NCI-H526 treated with DMSO at 0.1 percent for 48 hours (cell line): Measurements from ENCODE around the gene ZNF653.
"Not testable (repeated sequence)": the region's sequence is repeated elsewhere in the genome, so short reads cannot be mapped to it uniquely, and the experiment has no call there.

Experiments used
- DNase-seq: peaks from one replicate; lab custom pipeline; 2025; lab: John Stamatoyannopoulos, UW

The ZNF653 gene

GRCh38 chr19:11456659-11457058 is 49.0 kb downstream of the ZNF653 start:
- no peak for DNase-seq

- DNase-seq = not testable (repeated sequence)
Measured at GRCh38 chr19:11455233-11455554, 50.4 kb downstream of the ZNF653 start.

GRCh38 chr19:11453468-11454341 is 51.9 kb downstream of the ZNF653 start:
- DNase-seq = no peak

DNA sequence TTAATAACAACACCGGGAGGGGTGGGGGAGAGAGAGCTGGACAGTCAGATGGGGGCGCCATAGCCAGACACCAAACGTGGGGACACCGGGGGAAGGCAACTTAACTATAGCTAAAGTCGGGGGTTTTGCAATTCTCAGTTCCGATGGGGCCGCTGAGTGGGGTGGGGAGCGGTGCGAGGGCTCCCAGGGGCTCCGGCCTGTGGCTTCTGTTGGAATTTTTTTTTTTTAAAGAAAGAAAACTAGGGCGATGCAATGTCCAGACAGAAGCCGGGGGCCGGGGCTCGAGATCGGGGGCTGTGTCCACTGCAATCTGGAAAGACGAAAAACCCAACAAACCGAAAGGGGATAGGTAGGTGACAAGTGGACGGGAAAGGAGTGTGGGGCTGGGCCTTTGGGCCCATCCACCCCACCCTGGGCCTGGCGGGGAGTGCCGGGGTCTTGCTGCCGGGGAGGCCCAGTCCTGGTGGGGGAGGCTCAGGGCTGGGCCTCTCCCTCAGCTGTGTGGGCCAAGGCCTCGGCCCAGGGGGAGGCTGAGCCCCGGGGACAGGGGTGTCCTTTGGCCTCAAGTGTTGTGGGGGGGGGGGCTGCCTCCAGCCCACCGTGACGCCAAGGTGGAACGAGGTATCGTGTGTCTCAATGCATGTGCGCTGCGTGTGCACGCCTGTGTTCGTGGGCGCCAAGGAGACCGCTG is 52.9 kb downstream of the ZNF653 start:
- DNase-seq = no peak

DNA sequence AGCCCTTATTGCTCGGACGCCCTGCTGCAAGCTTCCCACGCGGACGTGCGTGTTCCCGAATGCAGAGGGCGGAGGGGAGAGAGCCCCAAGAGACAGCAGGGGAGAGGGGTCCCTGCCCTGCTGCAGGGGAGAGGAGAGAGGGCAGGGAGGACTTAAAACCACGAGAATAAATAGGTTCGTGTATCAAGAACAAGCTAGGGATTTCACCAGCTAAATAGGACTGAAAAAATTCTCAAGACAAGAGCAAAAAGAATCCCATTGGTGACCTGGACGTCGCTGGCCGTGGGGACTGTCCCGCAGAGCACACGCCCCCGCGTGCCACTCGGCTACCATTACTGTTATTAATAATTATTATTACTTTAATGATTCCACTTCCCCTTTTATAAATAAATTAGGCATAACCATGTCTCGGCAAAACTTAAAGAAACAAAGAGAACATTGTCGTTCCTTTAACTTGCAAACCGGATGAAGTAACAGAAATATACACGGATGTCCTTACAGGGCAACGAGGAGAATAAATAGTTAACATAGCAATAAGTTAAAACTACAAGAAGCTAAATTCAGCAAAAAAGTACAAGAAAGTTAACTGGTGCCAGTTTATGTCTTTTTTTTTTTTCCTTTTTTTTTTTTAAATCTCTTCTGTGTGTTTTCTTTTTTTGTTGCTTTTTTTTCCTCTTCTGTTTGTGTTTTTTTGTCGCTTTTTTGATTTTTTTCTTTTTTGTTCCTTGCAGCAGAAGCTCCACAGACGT is 53.6 kb downstream of the ZNF653 start:
- no peak for DNase-seq

- DNase-seq = no peak
Measured at GRCh38 chr19:11451327-11451870, 54.2 kb downstream of the ZNF653 start.

GRCh38 chr19:11450570-11451326 is 54.9 kb downstream of the ZNF653 start:
- DNase-seq = no peak

GRCh38 chr19:11448923-11449554 is 56.6 kb downstream of the ZNF653 start:
- DNase-seq = no peak

- no peak for DNase-seq
Measured at GRCh38 chr19:11448410-11448809, 57.2 kb downstream of the ZNF653 start.

DNA sequence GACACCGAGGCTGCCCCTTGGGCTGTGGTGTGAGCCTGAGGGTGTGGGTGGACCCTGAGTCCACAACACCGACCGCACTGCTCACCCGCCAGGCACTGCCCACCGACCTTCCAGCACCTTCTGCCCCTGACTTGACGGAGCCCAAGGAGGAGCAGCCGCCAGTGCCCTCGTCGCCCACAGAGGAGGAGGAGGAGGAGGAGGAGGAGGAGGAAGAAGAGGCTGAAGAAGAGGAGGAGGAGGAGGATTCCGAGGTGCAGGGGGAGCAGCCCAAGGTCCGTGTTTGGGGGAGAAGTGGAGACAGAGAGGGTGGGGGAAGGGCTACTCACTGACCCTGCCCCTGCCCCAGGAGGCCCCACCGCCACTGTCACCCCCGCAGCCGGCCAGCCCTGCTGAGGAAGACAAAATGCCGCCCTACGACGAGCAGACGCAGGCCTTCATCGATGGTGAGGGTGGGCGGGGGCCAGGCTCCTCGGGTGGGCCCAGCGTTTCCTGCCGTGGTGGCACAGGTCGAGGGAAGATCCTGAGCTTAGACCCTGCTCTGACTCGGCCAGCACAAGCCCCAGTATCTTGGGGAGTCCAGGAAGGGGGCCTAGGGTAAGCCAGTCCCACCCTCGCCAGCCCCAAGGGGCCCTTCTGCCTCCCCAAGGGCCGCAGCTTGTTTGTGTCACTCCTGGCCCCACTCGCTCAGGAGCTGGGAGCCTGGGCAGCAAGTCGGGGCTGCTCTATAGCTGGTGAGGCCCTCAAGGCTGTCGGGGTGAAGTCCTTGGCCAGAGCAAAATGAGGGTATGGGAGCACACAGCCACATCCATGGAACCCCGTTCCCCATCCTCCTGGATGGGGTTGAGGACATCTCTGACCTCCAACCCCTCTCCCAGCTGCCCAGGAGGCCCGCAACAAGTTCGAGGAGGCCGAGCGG is 58.0 kb downstream of the ZNF653 start:
- no peak for DNase-seq

- DNase-seq = no peak
Measured at GRCh38 chr19:11446652-11447301, 58.9 kb downstream of the ZNF653 start.

DNA sequence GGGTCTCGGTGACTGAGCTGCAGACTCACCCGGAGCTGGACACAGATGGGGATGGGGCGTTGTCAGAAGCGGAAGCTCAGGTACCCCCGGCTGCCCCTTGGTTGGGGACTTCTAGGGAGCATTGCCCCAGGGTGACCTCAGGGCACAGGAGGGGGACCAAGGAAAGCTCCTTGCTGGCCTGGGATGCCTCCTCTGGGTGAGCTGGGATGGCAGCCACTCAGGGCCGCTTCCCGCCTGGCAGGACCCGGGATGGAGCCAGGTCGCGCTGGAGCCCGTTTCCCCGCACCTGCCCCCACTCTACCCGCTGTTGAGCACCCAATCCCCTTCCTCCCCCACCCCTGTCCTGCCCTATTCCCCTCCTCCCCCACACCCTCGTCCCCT is 59.4 kb downstream of the ZNF653 start:
- DNase-seq = no peak

DNA sequence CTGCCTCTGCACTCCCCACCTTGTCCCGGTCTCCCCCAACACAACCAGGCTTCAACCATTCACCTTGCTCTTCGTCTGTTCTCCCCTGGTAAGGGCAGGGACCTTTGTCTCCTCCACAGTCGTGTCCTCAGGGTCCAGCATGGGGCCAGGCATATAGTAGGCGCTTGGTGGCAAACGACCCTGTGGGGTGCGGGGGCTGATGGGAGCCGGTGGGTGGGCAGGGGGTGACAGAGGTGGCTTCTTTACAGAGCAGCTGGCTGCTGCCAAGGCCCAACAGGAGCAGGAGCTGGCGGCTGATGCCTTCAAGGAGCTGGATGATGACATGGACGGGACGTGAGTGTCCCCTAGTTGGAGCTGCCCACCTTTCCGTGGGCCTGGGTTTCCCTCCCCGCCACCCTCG is 60.5 kb downstream of the ZNF653 start:
- no peak for DNase-seq

DNA sequence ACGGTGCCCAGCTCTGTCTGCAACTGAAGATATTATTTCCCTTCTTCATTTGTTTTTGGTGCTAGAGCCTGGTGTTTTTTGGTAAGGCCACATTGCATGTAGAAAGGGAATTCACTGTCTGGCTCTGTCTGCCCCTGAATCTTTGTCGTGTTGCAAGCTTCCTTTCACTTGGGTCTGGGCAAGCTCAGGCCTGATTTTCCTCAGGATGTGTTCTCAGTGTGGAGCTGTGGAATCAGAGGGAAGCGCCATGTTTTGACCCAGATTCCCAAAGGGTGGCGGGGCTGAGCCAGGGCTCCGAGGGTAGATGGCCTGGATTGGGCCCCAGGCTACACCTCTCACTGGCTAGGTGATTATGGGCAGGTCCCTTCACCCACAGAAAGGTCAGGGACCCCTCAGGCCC is 61.6 kb downstream of the ZNF653 start:
- DNase-seq = no peak

DNA sequence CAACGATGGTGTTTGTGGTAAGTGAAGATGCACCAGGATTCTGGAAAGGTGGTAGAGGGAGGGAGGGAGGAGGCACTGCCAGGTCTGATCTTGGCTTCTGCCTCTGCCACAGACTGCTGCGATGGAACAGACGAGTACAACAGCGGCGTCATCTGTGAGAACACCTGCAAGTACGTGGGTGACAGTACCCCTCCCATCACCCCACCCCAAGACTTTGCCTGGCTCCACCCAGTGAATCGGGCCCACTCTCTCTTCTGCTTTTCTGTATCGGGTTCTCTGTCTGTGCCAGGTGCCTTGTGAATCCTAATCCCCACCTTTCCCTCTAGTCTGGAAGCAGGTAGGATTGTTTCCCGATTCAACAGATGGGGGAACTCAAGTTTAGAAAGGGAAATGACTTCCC is 67.7 kb downstream of the ZNF653 start:
- DNase-seq = no peak

DNA sequence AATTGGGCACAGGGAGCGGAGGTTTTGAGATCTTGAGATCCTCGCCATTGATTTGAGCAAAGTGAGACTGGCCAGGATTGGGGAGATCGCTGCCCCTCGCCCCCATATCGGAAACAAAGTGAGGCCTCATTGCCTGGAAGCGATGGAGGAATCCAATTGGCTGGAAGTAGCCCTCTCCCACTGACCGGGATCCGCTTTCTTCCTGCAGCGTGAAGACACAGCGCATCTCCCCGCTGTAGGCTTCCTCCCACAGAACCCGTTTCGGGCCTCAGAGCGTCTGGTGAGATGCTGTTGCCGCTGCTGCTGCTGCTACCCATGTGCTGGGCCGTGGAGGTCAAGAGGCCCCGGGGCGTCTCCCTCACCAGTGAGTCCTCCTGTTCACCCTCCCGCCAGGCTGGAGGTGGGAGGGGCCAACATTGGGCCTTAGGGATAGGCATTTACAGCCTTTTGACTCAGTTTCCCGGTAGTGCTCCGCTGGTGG is 69.8 kb downstream of the ZNF653 start:
- no peak for DNase-seq

DNA sequence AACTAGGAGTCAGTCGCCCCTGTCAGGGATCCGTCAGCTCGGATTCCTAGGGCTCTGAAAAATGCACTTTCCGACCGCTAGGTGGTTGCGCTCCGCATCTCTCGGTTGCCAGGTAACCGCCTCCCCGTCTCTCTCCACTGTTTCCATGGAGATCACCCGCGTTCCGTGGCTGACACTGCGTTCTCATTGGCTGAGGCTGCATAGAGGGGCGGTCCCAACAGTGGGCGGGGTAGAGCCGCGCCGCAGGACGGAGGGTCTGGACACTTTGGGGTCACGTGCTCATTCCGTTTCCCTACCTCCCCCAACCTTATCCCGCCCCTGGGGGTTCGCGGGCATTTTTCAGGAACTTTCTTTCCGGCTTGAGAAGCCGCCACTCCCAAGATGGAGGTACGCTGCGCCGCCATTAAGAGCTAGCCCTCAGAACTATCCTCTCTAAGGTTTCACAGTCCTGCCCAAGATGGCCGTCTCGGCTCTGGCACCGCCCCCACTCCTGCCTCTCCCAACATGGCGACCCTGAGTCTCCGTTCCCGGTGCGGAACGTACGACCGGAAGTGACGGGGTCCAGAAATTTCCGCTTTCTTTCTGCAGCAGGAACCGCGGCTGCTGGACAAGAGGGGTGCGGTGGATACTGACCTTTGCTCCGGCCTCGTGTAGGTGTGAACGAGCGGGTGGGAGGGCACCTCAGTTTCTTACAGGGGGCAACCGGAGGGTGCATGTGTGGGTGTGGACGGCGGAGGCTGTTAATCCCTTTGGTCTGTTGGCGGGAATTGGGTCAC is 70.4 kb downstream of the ZNF653 start, which contains the start of the genes ODAD3 and PRKCSH:
ODAD3 (minus strand) TSS at position 65 of the 776 bp plus-strand sequence. CDS start 105 bp downstream, outside the sequence.
PRKCSH (plus strand) TSS at position 579 of the 776 bp plus-strand sequence. CDS start 483 bp downstream, outside the sequence.
- peak; percentile 96 for DNase-seq

DNA sequence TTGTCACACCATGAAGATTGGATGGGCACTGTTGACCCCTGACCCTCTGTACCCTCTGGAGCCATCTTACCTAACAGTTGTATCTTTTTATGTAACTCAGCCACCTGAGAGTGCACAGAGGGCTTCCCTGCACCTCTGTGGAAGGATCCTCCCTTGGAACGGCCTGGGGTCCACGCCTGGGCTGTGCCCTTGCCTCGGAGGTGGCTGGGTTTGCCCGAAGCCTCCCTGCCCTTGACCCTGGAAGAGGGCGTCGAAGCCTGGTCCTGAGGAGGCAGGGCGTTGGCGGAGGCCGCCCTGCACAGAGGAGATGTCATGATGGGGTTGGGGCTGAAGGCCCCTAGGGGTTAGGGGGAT is 71.0 kb downstream of the ZNF653 start:
- DNase-seq = no peak

DNA sequence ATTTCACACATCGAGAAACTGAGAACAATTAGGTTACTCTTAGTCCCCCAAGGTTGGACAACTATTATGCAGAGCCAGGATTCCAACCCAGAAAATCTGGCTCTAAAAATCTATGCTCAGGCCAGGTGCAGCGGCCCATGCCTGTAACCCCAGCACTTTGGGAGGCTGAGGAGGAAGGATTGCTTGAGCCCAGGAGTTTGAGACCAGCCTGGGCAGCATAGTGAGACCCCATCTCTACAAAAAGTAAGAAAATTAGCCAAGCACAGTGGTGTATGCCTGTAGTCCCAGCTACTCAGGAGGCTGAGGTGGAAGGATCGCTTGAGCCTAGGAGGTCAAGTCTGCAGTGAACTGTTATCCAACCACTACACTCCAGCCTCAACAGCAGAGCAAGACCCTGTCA is 72.1 kb downstream of the ZNF653 start:
- not testable (repeated sequence) for DNase-seq
